CD4-positive, alpha-beta T cell (primary cell): ENCODE data around the gene AQR. TPM values are rescaled to one million over a fixed set of nuclear protein-coding genes. Genes with fewer than 3 reads are reported as not detected.

Source experiments
- ATAC-seq: fragments of 200-7000 bp; cut with Tn5 transposase; one replicate; pipeline ENCODE4 v1.10.0; 2022; ENCODE audit warnings: mild to moderate bottlenecking; ENCODE audit not compliant: poor library complexity
- CTCF ChIA-PET: fragments of 350-600 bp; sonication (Branson Sonifier 250); formaldehyde crosslinking; loops from one replicate; lab custom pipeline; 2021; ENCODE audit warnings: antibody characterized with exemption, inconsistent platforms; lab: Charles Lee
- POLR2A ChIA-PET: fragments of 350-600 bp; sonication (Branson Sonifier 250); formaldehyde crosslinking; loops from one replicate; lab custom pipeline; 2021; ENCODE audit warnings: antibody characterized with exemption, inconsistent platforms; lab: Charles Lee
- DNase-seq, 14 experiments: peaks; one replicate each; pipeline ENCODE4 v3.0.0-alpha.2; 2013 to 2020; ENCODE audit warnings: mixed read lengths in 2 of 14
- H3K27ac ChIP-seq, 2 donors: one replicate each; pipeline versions ENCODE4 v1.5.1 to v1.7.0; 2013; ENCODE audit warnings: low read length in 2 of 2, low read depth in 1 of 2, mild to moderate bottlenecking in 1 of 2
- H3K27me3 ChIP-seq, 2 experiments: 1 replicate in 1 of 2; 2 replicates in 1 of 2; pipeline versions ENCODE4 v1.6.1 to v1.7.0; 2013; ENCODE audit warnings: low read length in 2 of 2, control low read depth in 1 of 2, mild to moderate bottlenecking in 1 of 2, moderate library complexity in 1 of 2; ENCODE audit not compliant: insufficient read depth in 2 of 2, control insufficient read depth in 1 of 2
- H3K36me3 ChIP-seq: one replicate; pipeline ENCODE4 v1.6.1; 2013; ENCODE audit warnings: low read length, control low read depth; ENCODE audit not compliant: insufficient read depth
- H3K4me1 ChIP-seq: one replicate; pipeline ENCODE4 v1.6.1; 2013; ENCODE audit warnings: low read length, control low read depth; ENCODE audit not compliant: insufficient read depth
- H3K4me3 ChIP-seq: one replicate; pipeline ENCODE4 v1.5.1; 2013; ENCODE audit warnings: mild to moderate bottlenecking, low read length, moderate library complexity
- H3K9me3 ChIP-seq, 2 experiments: 1 replicate in 1 of 2; 2 replicates in 1 of 2; pipeline versions ENCODE4 v1.6.1 to v1.7.0; 2013; ENCODE audit warnings: low read length in 2 of 2, mild to moderate bottlenecking in 2 of 2, control low read depth in 1 of 2, moderate library complexity in 1 of 2; ENCODE audit not compliant: control insufficient read depth in 1 of 2, insufficient read depth in 1 of 2
- H3K27ac Mint-ChIP-seq: one replicate; pipeline ENCODE4 v1.8.0; 2020; ENCODE audit warnings: mixed read lengths
- H3K27me3 Mint-ChIP-seq: one replicate; pipeline ENCODE4 v1.8.0; 2021; ENCODE audit warnings: mixed read lengths
- H3K36me3 Mint-ChIP-seq: one replicate; pipeline ENCODE4 v1.8.0; 2021; ENCODE audit warnings: low read depth, mixed read lengths
- H3K4me1 Mint-ChIP-seq: one replicate; pipeline ENCODE4 v1.8.0; 2021; ENCODE audit warnings: low read depth, mixed read lengths
- H3K4me3 Mint-ChIP-seq: one replicate; pipeline ENCODE4 v1.8.0; 2020; ENCODE audit warnings: mild to moderate bottlenecking, mixed read lengths
- H3K9me3 Mint-ChIP-seq: one replicate; pipeline ENCODE4 v1.8.0; 2020; ENCODE audit warnings: mixed read lengths
- CTCF ChIP-seq: fragments of 200-600 bp; IDR thresholded peaks from one replicate; pipeline ENCODE4 v1.8.0; 2022; ENCODE audit warnings: antibody characterized with exemption, mild to moderate bottlenecking
- intact Hi-C, 2 experiments: fragments of 100-400 bp; cut with DNase I in 1 of 2; cut with micrococcal nuclease in 1 of 2; formaldehyde crosslinking; loops; one replicate each; pipeline versions ENCODE4 v1.15.1 to v1.9.0; 2023 to 2025; cut with DNase I, micrococcal nuclease
- total RNA-seq, 174 experiments: library from RNA in 2 of 174; stranded (reverse) in 2 of 174; gene quantifications; one replicate each; pipeline ENCODE4 v1.2.3 and lab custom pipeline; 2021 to 2026

The AQR gene
- total RNA-seq, 2 experiments from 2014 or later: 40.4 to 40.7 TPM

GRCh38 chr15:34904527-34904926, 65.0 kb downstream of the AQR start:
- H3K9me3 Mint-ChIP-seq: no peaks in the 10 kb centered on the region
- H3K4me1 ChIP-seq: no peaks in the 10 kb centered on the region
- POLR2A ChIA-PET: no interaction called here
- no peak for DNase-seq
- H3K4me3 ChIP-seq: no peak overlapping the region
- no peak overlapping the region for H3K4me3 Mint-ChIP-seq
- peaks cover 76% of the 10 kb centered on the region for H3K36me3 ChIP-seq
- TF ChIP-seq CTCF: no peak
- no peaks in the 10 kb centered on the region for H3K27me3 Mint-ChIP-seq
- peaks cover 92% of the 10 kb centered on the region for H3K36me3 Mint-ChIP-seq
- H3K27me3 ChIP-seq: no peaks in the 10 kb centered on the region
- H3K27ac Mint-ChIP-seq: no peak overlapping the region
- CTCF ChIA-PET: no interaction called here
- H3K9me3 ChIP-seq: no peaks in the 10 kb centered on the region
- H3K4me1 Mint-ChIP-seq: no peaks in the 10 kb centered on the region
- intact Hi-C loops: loop anchor here in 1 of 2 experiments (10.0 kb wide), 2 partner anchors 50 to 60 kb away; no protein-coding TSS in a partner anchor
- no peak for ATAC-seq
- no peak overlapping the region for H3K27ac ChIP-seq

- intact Hi-C loops: loop anchor here in 1 of 2 experiments (10.0 kb wide), 2 partner anchors 54 to 56 kb away; no protein-coding TSS in a partner anchor
- H3K36me3 ChIP-seq: peaks cover 60% of the 10 kb centered on the region
- no peak for DNase-seq
- no peaks in the 10 kb centered on the region for H3K27me3 ChIP-seq
- no peak for TF ChIP-seq CTCF
- CTCF ChIA-PET: no interaction called here
- no peaks in the 10 kb centered on the region for H3K9me3 ChIP-seq
- H3K9me3 Mint-ChIP-seq: no peaks in the 10 kb centered on the region
- no peak overlapping the region for H3K27ac ChIP-seq
- H3K4me3 Mint-ChIP-seq: no peak overlapping the region
- H3K27ac Mint-ChIP-seq: no peak overlapping the region
- H3K4me3 ChIP-seq: no peak overlapping the region
- H3K27me3 Mint-ChIP-seq: no peaks in the 10 kb centered on the region
- H3K36me3 Mint-ChIP-seq: peaks cover 93% of the 10 kb centered on the region
- ATAC-seq: no peak
- H3K4me1 Mint-ChIP-seq: no peaks in the 10 kb centered on the region
- POLR2A ChIA-PET: no interaction called here
- H3K4me1 ChIP-seq: no peaks in the 10 kb centered on the region
These were observed 68.8 kb downstream of the AQR start for GRCh38 chr15:34900748-34901147.

- intact Hi-C loops: no loop called here
- no peaks in the 10 kb centered on the region for H3K4me1 Mint-ChIP-seq
These were observed 73.4 kb downstream of the AQR start for GRCh38 chr15:34896183-34896582.

More at GRCh38 chr15:34896183-34896582, 73.4 kb downstream of the AQR start:
- H3K27me3 Mint-ChIP-seq: no peaks in the 10 kb centered on the region
- Histone ChIP-seq H3K4me3 (no peak overlapping the region), H3K4me1 (no peaks in the 10 kb centered on the region), H3K27ac (no peak overlapping the region), H3K9me3 (peaks cover 8 to 21% of the 10 kb centered on the region in 2 experiments), H3K27me3 (no peaks in the 10 kb centered on the region), H3K36me3 (peaks cover 76% of the 10 kb centered on the region)
- DNase-seq (no peak), ATAC-seq (no peak)
- ChIA-PET CTCF (interaction anchor here (1.2 kb wide), 1 partner anchor 24 kb away, joined by 3 read pairs; no protein-coding TSS in a partner anchor), POLR2A (no interaction called here)
- no peak overlapping the region for H3K4me3 Mint-ChIP-seq
- H3K36me3 Mint-ChIP-seq: peaks cover 95% of the 10 kb centered on the region
- TF ChIP-seq CTCF: no peak
- no peak overlapping the region for H3K27ac Mint-ChIP-seq
- H3K9me3 Mint-ChIP-seq: no peaks in the 10 kb centered on the region
